SK-N-SH treated with all-trans-retinoic acid at 6 μM for 48 hours (cell line): Measurements from ENCODE around the gene MARK3.

Experiments
- ATAC-seq: fragments of 200-7000 bp; cut with Tn5 transposase; 3 replicates; pipeline ENCODE4 v1.9.1; 2020; ENCODE audit warnings: mild to moderate bottlenecking, moderate library complexity
- BACH2 ChIP-seq: fragments of 250-450 bp; sonication (Bioruptor Pico); IDR thresholded peaks from 2 replicates; pipeline ENCODE4 v1.9.0; 2021; ENCODE audit warnings: mild to moderate bottlenecking, borderline replicate concordance
- CSRNP3 ChIP-seq: fragments of 250-450 bp; sonication (Bioruptor Pico); IDR thresholded peaks from 2 replicates; pipeline ENCODE4 v1.5.1; 2021; ENCODE audit warnings: mild to moderate bottlenecking, moderate library complexity
- ISL1 ChIP-seq: fragments of 250-450 bp; sonication (Bioruptor Pico); IDR thresholded peaks from 2 replicates; pipeline ENCODE4 v2.1.2; 2022; ENCODE audit warnings: mild to moderate bottlenecking, moderate library complexity
- OSR1 ChIP-seq: fragments of 250-450 bp; sonication (Bioruptor Pico); IDR thresholded peaks from 2 replicates; pipeline ENCODE4 v1.8.0; 2022; ENCODE audit warnings: moderate library complexity, mild to moderate bottlenecking, inconsistent platforms
- POU6F1 ChIP-seq: fragments of 250-450 bp; sonication (Bioruptor Pico); IDR thresholded peaks from 2 replicates; pipeline ENCODE4 v1.8.0; 2021; ENCODE audit warnings: low read depth, mild to moderate bottlenecking, moderate library complexity, borderline replicate concordance
- PPARA ChIP-seq: fragments of 250-450 bp; sonication (Bioruptor Pico); IDR thresholded peaks from 2 replicates; pipeline ENCODE4 v1.5.0; 2020; ENCODE audit warnings: mild to moderate bottlenecking, borderline replicate concordance
- ZC3H10 ChIP-seq: fragments of 250-450 bp; sonication (Bioruptor Pico); IDR thresholded peaks from 2 replicates; pipeline ENCODE4 v1.5.1; 2021; ENCODE audit warnings: mild to moderate bottlenecking, moderate library complexity
- TF ChIP-seq, protein P1 (sequence below): fragments of 250-450 bp; sonication (Bioruptor Pico); IDR thresholded peaks from 2 replicates; pipeline ENCODE4 v1.5.0; 2020; ENCODE audit warnings: mild to moderate bottlenecking, moderate library complexity

MARK3 gene

DNA sequence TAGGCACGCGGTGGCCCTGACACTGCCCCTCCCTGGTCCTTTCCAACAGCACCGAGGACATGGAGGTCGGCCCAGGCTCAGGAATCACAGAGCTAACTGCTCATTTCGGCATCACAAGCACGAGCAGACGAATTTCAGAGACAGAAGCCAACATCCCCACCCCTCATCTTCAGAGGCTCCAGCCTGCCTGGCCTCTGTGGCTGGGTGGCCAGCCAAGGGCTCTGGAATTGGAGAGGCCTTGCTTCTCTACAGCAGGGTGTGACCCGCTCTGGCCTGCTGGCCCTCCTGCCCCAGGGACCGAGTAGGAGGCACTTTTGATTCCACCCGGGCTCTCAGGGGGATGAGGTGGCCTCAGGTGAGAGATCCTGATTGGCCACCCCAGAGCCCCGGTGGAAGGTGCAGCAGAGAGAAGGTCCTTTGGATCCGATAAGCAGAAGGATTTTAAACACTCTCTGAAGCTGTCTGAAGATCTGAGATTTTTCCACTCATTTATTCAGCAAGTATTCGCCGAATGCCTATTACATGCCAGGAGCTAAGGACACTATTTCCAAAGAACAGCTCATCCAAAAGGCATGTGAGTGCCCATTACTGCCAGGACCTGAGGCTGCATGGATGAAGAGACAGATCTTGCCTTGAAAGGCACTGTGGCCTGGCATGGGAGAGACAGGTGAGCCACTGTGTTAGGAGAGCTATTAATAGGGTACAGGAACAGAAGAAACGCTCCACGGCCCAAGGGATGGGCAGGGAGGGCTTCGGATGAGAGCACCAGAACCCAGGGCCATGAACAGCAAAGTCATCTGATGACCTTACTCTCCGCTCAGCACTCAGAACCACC, 167.0 kb downstream of the MARK3 start:
- no peak for TF ChIP-seq BACH2 (CRISPR knock-in tag)
- ATAC-seq = peak; percentile 87

- ATAC-seq = no peak
- TF ChIP-seq, protein P1, sequence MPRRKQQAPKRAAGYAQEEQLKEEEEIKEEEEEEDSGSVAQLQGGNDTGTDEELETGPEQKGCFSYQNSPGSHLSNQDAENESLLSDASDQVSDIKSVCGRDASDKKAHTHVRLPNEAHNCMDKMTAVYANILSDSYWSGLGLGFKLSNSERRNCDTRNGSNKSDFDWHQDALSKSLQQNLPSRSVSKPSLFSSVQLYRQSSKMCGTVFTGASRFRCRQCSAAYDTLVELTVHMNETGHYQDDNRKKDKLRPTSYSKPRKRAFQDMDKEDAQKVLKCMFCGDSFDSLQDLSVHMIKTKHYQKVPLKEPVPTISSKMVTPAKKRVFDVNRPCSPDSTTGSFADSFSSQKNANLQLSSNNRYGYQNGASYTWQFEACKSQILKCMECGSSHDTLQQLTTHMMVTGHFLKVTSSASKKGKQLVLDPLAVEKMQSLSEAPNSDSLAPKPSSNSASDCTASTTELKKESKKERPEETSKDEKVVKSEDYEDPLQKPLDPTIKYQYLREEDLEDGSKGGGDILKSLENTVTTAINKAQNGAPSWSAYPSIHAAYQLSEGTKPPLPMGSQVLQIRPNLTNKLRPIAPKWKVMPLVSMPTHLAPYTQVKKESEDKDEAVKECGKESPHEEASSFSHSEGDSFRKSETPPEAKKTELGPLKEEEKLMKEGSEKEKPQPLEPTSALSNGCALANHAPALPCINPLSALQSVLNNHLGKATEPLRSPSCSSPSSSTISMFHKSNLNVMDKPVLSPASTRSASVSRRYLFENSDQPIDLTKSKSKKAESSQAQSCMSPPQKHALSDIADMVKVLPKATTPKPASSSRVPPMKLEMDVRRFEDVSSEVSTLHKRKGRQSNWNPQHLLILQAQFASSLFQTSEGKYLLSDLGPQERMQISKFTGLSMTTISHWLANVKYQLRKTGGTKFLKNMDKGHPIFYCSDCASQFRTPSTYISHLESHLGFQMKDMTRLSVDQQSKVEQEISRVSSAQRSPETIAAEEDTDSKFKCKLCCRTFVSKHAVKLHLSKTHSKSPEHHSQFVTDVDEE (CRISPR knock-in tag) = no peak
- TF ChIP-seq ZC3H10 (CRISPR knock-in tag) = no peak
- TF ChIP-seq ISL1 (CRISPR knock-in tag) = no peak
- TF ChIP-seq CSRNP3 = no peak
- no peak for TF ChIP-seq BACH2 (CRISPR knock-in tag)
- TF ChIP-seq OSR1 (CRISPR knock-in tag) = no peak
- no peak for TF ChIP-seq POU6F1 (CRISPR knock-in tag)
- no peak for TF ChIP-seq PPARA (CRISPR knock-in tag)
Observed at GRCh38 chr14:103552846-103553210, 167.6 kb downstream of the MARK3 start.
